ENCODE data around the gene ANKRD9.

ANKRD9 gene

DNA sequence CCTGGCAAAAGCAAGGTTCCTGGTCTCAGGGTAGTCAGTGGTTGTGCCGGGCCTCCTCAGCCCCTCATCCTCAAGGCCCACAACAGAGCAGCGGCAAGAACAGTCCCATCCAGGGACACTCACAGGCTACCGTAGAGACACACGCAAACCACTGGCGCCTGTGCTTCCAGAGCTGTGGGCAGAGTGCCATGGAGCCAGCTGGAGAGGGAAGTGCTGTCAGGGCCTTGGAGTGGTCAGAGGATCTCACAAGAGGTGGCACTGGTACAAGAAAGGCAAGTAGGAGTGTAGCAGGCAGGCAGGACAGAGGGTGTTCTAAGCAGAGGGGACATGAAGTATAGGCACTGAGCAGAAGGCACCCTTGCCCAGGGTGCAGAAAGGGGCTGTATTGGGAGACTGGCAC lies 34.6 kb downstream of the ANKRD9 start:
- TF ChIP-seq RAD21 (IDR thresholded peaks at IDR 0.05; ENCODE audit: low read depth) = no peak
- no peak for TF ChIP-seq TAF1 (IDR thresholded peaks at IDR 0.05; ENCODE audit: low read depth)
- TF ChIP-seq YY1 (IDR thresholded peaks at IDR 0.05; ENCODE audit: low read depth) = no peak
- no peak for TF ChIP-seq ZBTB7A (IDR thresholded peaks at IDR 0.05; ENCODE audit: low read depth)
- TF ChIP-seq EGR1 (IDR thresholded peaks at IDR 0.05) = no peak
- TF ChIP-seq CREB1 (IDR thresholded peaks at IDR 0.05; ENCODE audit: low read depth) = no peak
- TF ChIP-seq, protein P1, sequence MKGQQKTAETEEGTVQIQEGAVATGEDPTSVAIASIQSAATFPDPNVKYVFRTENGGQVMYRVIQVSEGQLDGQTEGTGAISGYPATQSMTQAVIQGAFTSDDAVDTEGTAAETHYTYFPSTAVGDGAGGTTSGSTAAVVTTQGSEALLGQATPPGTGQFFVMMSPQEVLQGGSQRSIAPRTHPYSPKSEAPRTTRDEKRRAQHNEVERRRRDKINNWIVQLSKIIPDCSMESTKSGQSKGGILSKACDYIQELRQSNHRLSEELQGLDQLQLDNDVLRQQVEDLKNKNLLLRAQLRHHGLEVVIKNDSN (IDR thresholded peaks at IDR 0.05) = no peak

DNA sequence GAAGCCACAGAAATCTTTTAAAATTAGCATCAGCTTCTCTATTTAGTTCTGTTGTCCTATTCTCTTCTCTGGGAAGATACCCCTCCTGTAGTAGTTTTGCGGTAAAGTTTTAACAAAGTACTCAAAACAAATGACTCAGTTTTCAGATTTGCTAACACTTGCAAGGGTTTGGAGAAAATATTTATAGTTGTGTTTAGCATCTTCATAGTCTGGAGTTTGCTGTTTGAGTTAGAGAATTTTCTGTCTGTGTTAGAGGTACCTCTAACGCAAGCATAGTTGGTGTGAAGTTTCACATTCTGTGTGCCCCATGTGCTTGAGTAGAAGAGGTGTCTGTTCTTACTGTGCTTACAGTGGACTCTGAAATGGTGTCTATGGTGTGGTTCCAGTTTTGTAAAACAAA lies 36.0 kb downstream of the ANKRD9 start:
- TF ChIP-seq, protein P2, sequence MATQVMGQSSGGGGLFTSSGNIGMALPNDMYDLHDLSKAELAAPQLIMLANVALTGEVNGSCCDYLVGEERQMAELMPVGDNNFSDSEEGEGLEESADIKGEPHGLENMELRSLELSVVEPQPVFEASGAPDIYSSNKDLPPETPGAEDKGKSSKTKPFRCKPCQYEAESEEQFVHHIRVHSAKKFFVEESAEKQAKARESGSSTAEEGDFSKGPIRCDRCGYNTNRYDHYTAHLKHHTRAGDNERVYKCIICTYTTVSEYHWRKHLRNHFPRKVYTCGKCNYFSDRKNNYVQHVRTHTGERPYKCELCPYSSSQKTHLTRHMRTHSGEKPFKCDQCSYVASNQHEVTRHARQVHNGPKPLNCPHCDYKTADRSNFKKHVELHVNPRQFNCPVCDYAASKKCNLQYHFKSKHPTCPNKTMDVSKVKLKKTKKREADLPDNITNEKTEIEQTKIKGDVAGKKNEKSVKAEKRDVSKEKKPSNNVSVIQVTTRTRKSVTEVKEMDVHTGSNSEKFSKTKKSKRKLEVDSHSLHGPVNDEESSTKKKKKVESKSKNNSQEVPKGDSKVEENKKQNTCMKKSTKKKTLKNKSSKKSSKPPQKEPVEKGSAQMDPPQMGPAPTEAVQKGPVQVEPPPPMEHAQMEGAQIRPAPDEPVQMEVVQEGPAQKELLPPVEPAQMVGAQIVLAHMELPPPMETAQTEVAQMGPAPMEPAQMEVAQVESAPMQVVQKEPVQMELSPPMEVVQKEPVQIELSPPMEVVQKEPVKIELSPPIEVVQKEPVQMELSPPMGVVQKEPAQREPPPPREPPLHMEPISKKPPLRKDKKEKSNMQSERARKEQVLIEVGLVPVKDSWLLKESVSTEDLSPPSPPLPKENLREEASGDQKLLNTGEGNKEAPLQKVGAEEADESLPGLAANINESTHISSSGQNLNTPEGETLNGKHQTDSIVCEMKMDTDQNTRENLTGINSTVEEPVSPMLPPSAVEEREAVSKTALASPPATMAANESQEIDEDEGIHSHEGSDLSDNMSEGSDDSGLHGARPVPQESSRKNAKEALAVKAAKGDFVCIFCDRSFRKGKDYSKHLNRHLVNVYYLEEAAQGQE (IDR thresholded peaks at IDR 0.05; ENCODE audit: low read depth) = no peak
- TF ChIP-seq, protein P3, sequence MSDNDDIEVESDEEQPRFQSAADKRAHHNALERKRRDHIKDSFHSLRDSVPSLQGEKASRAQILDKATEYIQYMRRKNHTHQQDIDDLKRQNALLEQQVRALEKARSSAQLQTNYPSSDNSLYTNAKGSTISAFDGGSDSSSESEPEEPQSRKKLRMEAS (IDR thresholded peaks at IDR 0.05) = no peak
- TF ChIP-seq NFIC (IDR thresholded peaks at IDR 0.05) (no peak), TEAD4 (IDR thresholded peaks at IDR 0.05) (no peak), RAD21 (IDR thresholded peaks at IDR 0.05; ENCODE audit: low read depth) (no peak), YY1 (IDR thresholded peaks at IDR 0.05; ENCODE audit: low read depth) (no peak), ZBTB7A (IDR thresholded peaks at IDR 0.05; ENCODE audit: low read depth) (no peak), FOXM1 (IDR thresholded peaks at IDR 0.05; ENCODE audit: borderline replicate concordance, low read depth) (no peak), CEBPB (IDR thresholded peaks at IDR 0.05) (no peak), TAF1 (IDR thresholded peaks at IDR 0.05; ENCODE audit: low read depth) (no peak), TCF12 (IDR thresholded peaks at IDR 0.05; ENCODE audit: low read depth) (no peak), EGR1 (IDR thresholded peaks at IDR 0.05) (no peak), CREB1 (IDR thresholded peaks at IDR 0.05; ENCODE audit: low read depth) (no peak), EP300 (IDR thresholded peaks at IDR 0.05; ENCODE audit: borderline replicate concordance) (no peak)
- TF ChIP-seq, protein P1 (IDR thresholded peaks at IDR 0.05) = no peak

DNA sequence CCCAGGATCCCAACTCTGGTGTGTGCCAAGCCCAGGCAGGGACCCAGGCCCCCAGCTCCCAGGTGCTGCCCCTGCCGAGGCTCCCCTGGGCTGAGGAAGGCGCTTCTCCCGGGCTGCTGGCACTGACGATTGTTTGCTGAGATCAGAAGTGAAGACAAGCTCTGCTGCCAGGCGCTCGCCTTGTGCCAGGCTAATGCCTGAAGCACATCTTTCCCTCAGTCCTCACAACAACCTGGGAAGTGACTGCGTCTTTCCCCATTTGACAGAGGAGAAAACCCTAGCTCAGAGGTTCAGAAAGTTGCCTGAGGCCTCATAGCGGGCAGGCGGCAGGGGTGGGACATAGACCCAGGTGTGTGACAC lies 36.8 kb downstream of the ANKRD9 start:
- TF ChIP-seq FOXM1 (IDR thresholded peaks at IDR 0.05; ENCODE audit: borderline replicate concordance, low read depth) (no peak), YY1 (IDR thresholded peaks at IDR 0.05; ENCODE audit: low read depth) (no peak), RAD21 (IDR thresholded peaks at IDR 0.05; ENCODE audit: low read depth) (no peak), NFIC (IDR thresholded peaks at IDR 0.05) (no peak), CEBPB (IDR thresholded peaks at IDR 0.05) (no peak), EGR1 (IDR thresholded peaks at IDR 0.05) (no peak), EP300 (IDR thresholded peaks at IDR 0.05; ENCODE audit: borderline replicate concordance) (no peak), ZBTB7A (IDR thresholded peaks at IDR 0.05; ENCODE audit: low read depth) (no peak), TEAD4 (IDR thresholded peaks at IDR 0.05) (no peak), TCF12 (IDR thresholded peaks at IDR 0.05; ENCODE audit: low read depth) (no peak), CREB1 (IDR thresholded peaks at IDR 0.05; ENCODE audit: low read depth) (no peak), TAF1 (IDR thresholded peaks at IDR 0.05; ENCODE audit: low read depth) (no peak)
- TF ChIP-seq, protein P2 (IDR thresholded peaks at IDR 0.05; ENCODE audit: low read depth) = no peak
- TF ChIP-seq, protein P1 (IDR thresholded peaks at IDR 0.05) = no peak
- TF ChIP-seq, protein P3 (IDR thresholded peaks at IDR 0.05) = no peak

DNA sequence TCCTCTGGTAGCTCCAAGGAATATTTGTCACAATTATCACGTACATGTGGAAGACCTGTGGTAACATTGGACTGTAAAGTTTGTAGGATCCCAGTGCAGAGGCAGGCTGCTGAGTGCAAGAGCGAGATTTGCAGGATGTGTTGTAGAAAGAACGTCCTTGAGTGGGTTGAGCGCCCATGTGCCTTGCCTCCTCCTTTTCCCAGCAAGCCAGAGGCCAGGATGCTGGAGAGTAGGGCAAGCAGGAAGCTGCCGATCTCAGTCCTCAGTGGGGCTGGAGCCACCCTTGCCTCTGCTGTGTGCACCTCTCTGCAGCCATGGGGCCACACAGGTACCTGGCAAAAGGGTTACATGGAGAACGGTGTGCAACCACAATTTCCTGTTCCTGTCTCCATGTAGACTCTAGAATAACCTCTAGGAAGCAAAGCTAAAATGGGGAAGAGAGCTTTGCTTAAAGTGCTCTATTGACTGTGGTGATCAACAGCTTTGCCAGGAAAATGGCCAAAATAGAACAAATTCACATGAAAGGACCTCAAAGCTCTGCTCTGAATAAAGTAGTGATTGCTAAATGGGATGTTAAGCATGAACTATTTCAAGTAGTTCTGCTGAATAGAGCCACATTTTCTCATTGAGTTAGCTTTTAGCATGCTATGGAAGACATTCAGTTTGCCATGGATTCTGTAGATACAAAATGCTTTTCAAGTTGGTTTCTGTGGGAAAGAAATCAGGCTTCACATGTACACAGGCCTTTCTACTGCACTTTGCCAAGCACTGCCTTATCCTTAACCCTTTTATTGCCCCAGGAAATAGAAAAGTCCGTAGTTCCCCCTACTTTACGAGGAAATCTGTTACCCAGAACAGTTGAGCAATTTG lies 37.4 kb downstream of the ANKRD9 start:
- TF ChIP-seq ZBTB7A (IDR thresholded peaks at IDR 0.05; ENCODE audit: low read depth) (no peak), YY1 (IDR thresholded peaks at IDR 0.05; ENCODE audit: low read depth) (no peak), TCF12 (IDR thresholded peaks at IDR 0.05; ENCODE audit: low read depth) (no peak), RAD21 (IDR thresholded peaks at IDR 0.05; ENCODE audit: low read depth) (no peak), NFIC (IDR thresholded peaks at IDR 0.05) (no peak), EP300 (IDR thresholded peaks at IDR 0.05; ENCODE audit: borderline replicate concordance) (no peak), FOXM1 (IDR thresholded peaks at IDR 0.05; ENCODE audit: borderline replicate concordance, low read depth) (no peak), TEAD4 (IDR thresholded peaks at IDR 0.05) (no peak), CEBPB (IDR thresholded peaks at IDR 0.05) (no peak), CREB1 (IDR thresholded peaks at IDR 0.05; ENCODE audit: low read depth) (no peak), EGR1 (IDR thresholded peaks at IDR 0.05) (no peak), TAF1 (IDR thresholded peaks at IDR 0.05; ENCODE audit: low read depth) (no peak)
- TF ChIP-seq, protein P3 (IDR thresholded peaks at IDR 0.05) = no peak
- TF ChIP-seq, protein P1 (IDR thresholded peaks at IDR 0.05) = no peak
- TF ChIP-seq, protein P2 (IDR thresholded peaks at IDR 0.05; ENCODE audit: low read depth) = no peak

Data from Ishikawa (cell line).